AG20443 (cell line): ENCODE measurements around the gene SLC52A1.

ENCODE experiments used
- DNase-seq: peaks from one replicate; pipeline ENCODE4 v3.0.0; 2012; ENCODE audit warnings: low spot score, mixed read lengths

SLC52A1 gene

GRCh38 chr17:4987767-4988567 lies 47.3 kb downstream of the SLC52A1 start:
- DNase-seq, result no peak

GRCh38 chr17:4986951-4987766 lies 48.1 kb downstream of the SLC52A1 start, which contains the start of gene CAMTA2:
CAMTA2 (minus strand) TSS chr17:4987675; CDS start chr17:4986222, 1,453 bp downstream.
- DNase-seq, result peak; percentile 88

GRCh38 chr17:4986403-4986802 lies 48.8 kb downstream of the SLC52A1 start:
- DNase-seq, result no peak
